Measurements from ENCODE around the gene TGIF1.

DNA sequence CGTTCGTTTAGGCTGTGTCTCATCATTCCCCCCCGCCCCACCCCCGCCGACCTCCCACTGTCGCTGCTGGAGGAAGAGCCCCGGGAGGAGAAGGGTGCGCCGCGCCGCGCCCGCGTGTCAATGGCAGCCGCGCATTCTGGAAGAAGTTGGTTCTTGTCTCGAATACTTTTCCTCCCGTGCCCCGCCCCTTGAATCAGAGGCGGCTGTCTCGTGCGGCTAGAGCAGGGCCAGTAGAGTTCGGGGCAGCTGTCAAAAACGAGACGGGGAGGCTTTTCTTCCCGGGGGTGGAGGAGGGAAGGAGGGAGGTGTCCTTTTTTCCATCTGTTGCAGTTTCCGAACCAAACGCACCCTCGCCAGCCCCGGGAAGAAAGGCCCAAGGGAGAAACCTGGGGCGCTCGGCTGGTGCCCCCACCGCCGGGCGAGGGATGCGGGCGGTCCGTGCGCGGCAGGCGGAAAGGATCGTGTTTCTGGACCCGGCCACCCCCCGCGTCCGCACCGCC is 410 bp upstream of the TGIF1 start:
- TF ChIP-seq, protein P1, sequence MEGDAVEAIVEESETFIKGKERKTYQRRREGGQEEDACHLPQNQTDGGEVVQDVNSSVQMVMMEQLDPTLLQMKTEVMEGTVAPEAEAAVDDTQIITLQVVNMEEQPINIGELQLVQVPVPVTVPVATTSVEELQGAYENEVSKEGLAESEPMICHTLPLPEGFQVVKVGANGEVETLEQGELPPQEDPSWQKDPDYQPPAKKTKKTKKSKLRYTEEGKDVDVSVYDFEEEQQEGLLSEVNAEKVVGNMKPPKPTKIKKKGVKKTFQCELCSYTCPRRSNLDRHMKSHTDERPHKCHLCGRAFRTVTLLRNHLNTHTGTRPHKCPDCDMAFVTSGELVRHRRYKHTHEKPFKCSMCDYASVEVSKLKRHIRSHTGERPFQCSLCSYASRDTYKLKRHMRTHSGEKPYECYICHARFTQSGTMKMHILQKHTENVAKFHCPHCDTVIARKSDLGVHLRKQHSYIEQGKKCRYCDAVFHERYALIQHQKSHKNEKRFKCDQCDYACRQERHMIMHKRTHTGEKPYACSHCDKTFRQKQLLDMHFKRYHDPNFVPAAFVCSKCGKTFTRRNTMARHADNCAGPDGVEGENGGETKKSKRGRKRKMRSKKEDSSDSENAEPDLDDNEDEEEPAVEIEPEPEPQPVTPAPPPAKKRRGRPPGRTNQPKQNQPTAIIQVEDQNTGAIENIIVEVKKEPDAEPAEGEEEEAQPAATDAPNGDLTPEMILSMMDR (IDR thresholded peaks at IDR 0.05; ENCODE audit: low read length), result no peak
- TF ChIP-seq EZH2 (IDR thresholded peaks at IDR 0.05; ENCODE audit: borderline replicate concordance, low read length), result no peak

Measured in OCI-LY1 (cell line).